Activated naive CD4-positive, alpha-beta T cell treated with anti-CD3 and anti-CD28 coated beads, Interleukin-2, amount 10 ng/mL, durations not matched to agents 7 days and 5 days (primary cell): ENCODE data around the gene LIMK2.
"Not testable (repeated sequence)": the region's sequence is repeated elsewhere in the genome, so short reads cannot be mapped to it uniquely, and the experiment has no call there.

Source experiments
- CTCF ChIA-PET: fragments of 350-600 bp; sonication (Branson Sonifier 250); formaldehyde crosslinking; loops from one replicate; lab custom pipeline; 2021; ENCODE audit warnings: antibody characterized with exemption; lab: Charles Lee
- DNase-seq: peaks from one replicate; pipeline ENCODE4 v3.0.0-alpha.2; 2020
- H3K27ac Mint-ChIP-seq: one replicate; pipeline ENCODE4 v1.8.0; 2021; ENCODE audit warnings: mild to moderate bottlenecking, moderate library complexity, mixed read lengths
- H3K27me3 Mint-ChIP-seq: one replicate; pipeline ENCODE4 v1.8.0; 2021; ENCODE audit warnings: mild to moderate bottlenecking, mixed read lengths
- H3K36me3 Mint-ChIP-seq: one replicate; pipeline ENCODE4 v1.8.0; 2021; ENCODE audit warnings: mixed read lengths
- H3K4me1 Mint-ChIP-seq: one replicate; pipeline ENCODE4 v1.8.0; 2021; ENCODE audit warnings: mixed read lengths
- H3K4me3 Mint-ChIP-seq: one replicate; pipeline ENCODE4 v1.8.0; 2021; ENCODE audit warnings: mild to moderate bottlenecking, moderate library complexity, mixed read lengths
- H3K9me3 Mint-ChIP-seq: one replicate; pipeline ENCODE4 v1.8.0; 2021; ENCODE audit warnings: mixed read lengths

LIMK2 gene

GRCh38 chr22:31211862-31212730 lies at the start of gene LIMK2:
LIMK2 (plus strand) TSS chr22:31212298; CDS start chr22:31212409, 111 bp downstream.
- no peaks in the 10 kb centered on the region for H3K9me3 Mint-ChIP-seq
- peak within 1 kb of the TSS; percentile 90 for H3K27ac Mint-ChIP-seq
- H3K27me3 Mint-ChIP-seq, result no peaks in the 10 kb centered on the region
- peak; percentile 98 for DNase-seq
- CTCF ChIA-PET, result interaction anchor here (0.6 to 6.0 kb wide), 27 partner anchors 8 to 449 kb away, joined by 3 to 47 read pairs (median 6); partner anchors contain the start of genes PIK3IP1, RNF185 and SELENOM
- peaks cover 23% of the 10 kb centered on the region for H3K36me3 Mint-ChIP-seq
- H3K4me1 Mint-ChIP-seq, result peaks cover 53% of the 10 kb centered on the region
- peak within 1 kb of the TSS; percentile 85 for H3K4me3 Mint-ChIP-seq

GRCh38 chr22:31170971-31171370 lies 41.1 kb upstream of the LIMK2 start:
- no peak overlapping the region for H3K4me3 Mint-ChIP-seq
- H3K4me1 Mint-ChIP-seq, result peaks cover 27% of the 10 kb centered on the region
- H3K9me3 Mint-ChIP-seq, result no peaks in the 10 kb centered on the region
- H3K27ac Mint-ChIP-seq, result no peak overlapping the region
- no peaks in the 10 kb centered on the region for H3K27me3 Mint-ChIP-seq
- peaks cover 22% of the 10 kb centered on the region for H3K36me3 Mint-ChIP-seq
- CTCF ChIA-PET, result no interaction called here
- no peak for DNase-seq

GRCh38 chr22:31171734-31172133 lies 40.4 kb upstream of the LIMK2 start:
- peaks cover 16% of the 10 kb centered on the region for H3K36me3 Mint-ChIP-seq
- peaks cover 27% of the 10 kb centered on the region for H3K4me1 Mint-ChIP-seq
- H3K9me3 Mint-ChIP-seq, H3K4me3 Mint-ChIP-seq, CTCF ChIA-PET, H3K27ac Mint-ChIP-seq, H3K27me3 Mint-ChIP-seq, DNase-seq: not testable (repeated sequence)

GRCh38 chr22:31173386-31174145 lies 38.5 kb upstream of the LIMK2 start:
- no peaks in the 10 kb centered on the region for H3K9me3 Mint-ChIP-seq
- H3K4me1 Mint-ChIP-seq, result peaks cover 19% of the 10 kb centered on the region
- peaks cover 8% of the 10 kb centered on the region for H3K36me3 Mint-ChIP-seq
- DNase-seq, result no peak
- no peak overlapping the region for H3K4me3 Mint-ChIP-seq
- no peaks in the 10 kb centered on the region for H3K27me3 Mint-ChIP-seq
- H3K27ac Mint-ChIP-seq, result no peak overlapping the region
- CTCF ChIA-PET, result interaction anchor here (0.6 to 1.2 kb wide), 2 partner anchors 71 to 75 kb away, joined by 3 read pairs; no protein-coding TSS in a partner anchor

- DNase-seq, result no peak
- H3K36me3 Mint-ChIP-seq, result peaks cover 8% of the 10 kb centered on the region
- H3K27me3 Mint-ChIP-seq, result no peaks in the 10 kb centered on the region
- H3K27ac Mint-ChIP-seq, result no peak overlapping the region
- H3K4me1 Mint-ChIP-seq, result peaks cover 12% of the 10 kb centered on the region
- H3K4me3 Mint-ChIP-seq, result no peak overlapping the region
- CTCF ChIA-PET, result no interaction called here
- no peaks in the 10 kb centered on the region for H3K9me3 Mint-ChIP-seq
Measured at GRCh38 chr22:31176923-31177322, 35.2 kb upstream of the LIMK2 start.

- no peak for DNase-seq
- Mint-ChIP-seq H3K27ac (no peak overlapping the region), H3K4me1 (peaks cover 12% of the 10 kb centered on the region), H3K36me3 (peaks cover 8% of the 10 kb centered on the region), H3K27me3 (no peaks in the 10 kb centered on the region), H3K4me3 (no peak overlapping the region), H3K9me3 (no peaks in the 10 kb centered on the region)
- CTCF ChIA-PET, result interaction anchor here (1.4 kb wide), 1 partner anchor 34 kb away, joined by 3 read pairs; no protein-coding TSS in a partner anchor
Measured at GRCh38 chr22:31177420-31178162, 34.5 kb upstream of the LIMK2 start.

- Mint-ChIP-seq H3K27ac (no peak overlapping the region), H3K4me1 (peaks cover 1% of the 10 kb centered on the region), H3K9me3 (no peaks in the 10 kb centered on the region), H3K36me3 (peaks cover 8% of the 10 kb centered on the region), H3K4me3 (no peak overlapping the region), H3K27me3 (no peaks in the 10 kb centered on the region)
- CTCF ChIA-PET, result no interaction called here
- DNase-seq, result no peak
Measured at GRCh38 chr22:31178859-31179258, 33.2 kb upstream of the LIMK2 start.

- Mint-ChIP-seq H3K36me3 (peaks cover 8% of the 10 kb centered on the region), H3K4me1 (no peaks in the 10 kb centered on the region), H3K27ac (no peak overlapping the region), H3K9me3 (no peaks in the 10 kb centered on the region), H3K27me3 (no peaks in the 10 kb centered on the region), H3K4me3 (no peak overlapping the region)
- CTCF ChIA-PET, result no interaction called here
- no peak for DNase-seq
Measured at GRCh38 chr22:31179345-31179744, 32.8 kb upstream of the LIMK2 start.

GRCh38 chr22:31184015-31184414 lies 28.1 kb upstream of the LIMK2 start:
- Mint-ChIP-seq H3K4me3 (no peak overlapping the region), H3K9me3 (no peaks in the 10 kb centered on the region), H3K4me1 (no peaks in the 10 kb centered on the region), H3K36me3 (peaks cover 14% of the 10 kb centered on the region), H3K27me3 (no peaks in the 10 kb centered on the region), H3K27ac (no peak overlapping the region)
- CTCF ChIA-PET, result no interaction called here
- DNase-seq, result no peak

- H3K36me3 Mint-ChIP-seq, result peaks cover 17% of the 10 kb centered on the region
- no peaks in the 10 kb centered on the region for H3K4me1 Mint-ChIP-seq
- H3K9me3 Mint-ChIP-seq, result no peaks in the 10 kb centered on the region
- H3K27me3 Mint-ChIP-seq, result no peaks in the 10 kb centered on the region
- H3K4me3 Mint-ChIP-seq, result no peak overlapping the region
- no peak for DNase-seq
- CTCF ChIA-PET, result interaction anchor here (0.9 kb wide), 1 partner anchor 78 kb away, joined by 3 read pairs; the partner anchor contains the start of gene SELENOM
- H3K27ac Mint-ChIP-seq, result no peak overlapping the region
Measured at GRCh38 chr22:31185056-31185455, 27.0 kb upstream of the LIMK2 start.

- no peaks in the 10 kb centered on the region for H3K27me3 Mint-ChIP-seq
- no peaks in the 10 kb centered on the region for H3K4me1 Mint-ChIP-seq
- H3K9me3 Mint-ChIP-seq, result no peaks in the 10 kb centered on the region
- peaks cover 18% of the 10 kb centered on the region for H3K36me3 Mint-ChIP-seq
- H3K27ac Mint-ChIP-seq, result no peak overlapping the region
- CTCF ChIA-PET, result no interaction called here
- DNase-seq, result no peak
- no peak overlapping the region for H3K4me3 Mint-ChIP-seq
Measured at GRCh38 chr22:31187627-31188026, 24.5 kb upstream of the LIMK2 start.

- Mint-ChIP-seq H3K4me3 (no peak overlapping the region), H3K36me3 (peaks cover 34% of the 10 kb centered on the region), H3K27ac (no peak overlapping the region), H3K4me1 (no peaks in the 10 kb centered on the region), H3K27me3 (no peaks in the 10 kb centered on the region), H3K9me3 (no peaks in the 10 kb centered on the region)
- CTCF ChIA-PET, result interaction anchor here (1.2 kb wide), 1 partner anchor 19 kb away, joined by 3 read pairs; the partner anchor contains the start of gene LIMK2
- DNase-seq, result no peak
Measured at GRCh38 chr22:31192513-31192912, 19.6 kb upstream of the LIMK2 start.

GRCh38 chr22:31193092-31193491 lies 19.0 kb upstream of the LIMK2 start:
- Mint-ChIP-seq H3K27me3 (no peaks in the 10 kb centered on the region), H3K4me3 (no peak overlapping the region), H3K36me3 (peaks cover 31% of the 10 kb centered on the region), H3K27ac (no peak overlapping the region), H3K4me1 (no peaks in the 10 kb centered on the region), H3K9me3 (no peaks in the 10 kb centered on the region)
- CTCF ChIA-PET, result no interaction called here
- no peak for DNase-seq

- H3K36me3 Mint-ChIP-seq, result peaks cover 37% of the 10 kb centered on the region
- not testable (repeated sequence) for H3K27ac Mint-ChIP-seq, H3K4me3 Mint-ChIP-seq
Measured at GRCh38 chr22:31194681-31195080, 17.4 kb upstream of the LIMK2 start.

More at GRCh38 chr22:31194681-31195080, 17.4 kb upstream of the LIMK2 start:
- DNase-seq, H3K27me3 Mint-ChIP-seq, H3K9me3 Mint-ChIP-seq, H3K4me1 Mint-ChIP-seq, CTCF ChIA-PET: not testable (repeated sequence)
